GM21515 (cell line): Measurements from ENCODE around the gene PDGFD.
"Not testable (repeated sequence)": the region's sequence is repeated elsewhere in the genome, so short reads cannot be mapped to it uniquely, and the experiment has no call there.

Source experiments
- ATAC-seq: cut with Tn5 transposase; IDR thresholded peaks from one replicate; pipeline ENCODE4 v1.9.1; 2021; ENCODE audit not compliant: unreplicated experiment

PDGFD gene

GRCh38 chr11:104057908-104058307 is 106.0 kb downstream of the PDGFD start:
- no peak for ATAC-seq

GRCh38 chr11:104055596-104055995 is 108.4 kb downstream of the PDGFD start:
- no peak for ATAC-seq

- ATAC-seq: no peak
Measured at GRCh38 chr11:104054911-104055529, 108.9 kb downstream of the PDGFD start.

DNA sequence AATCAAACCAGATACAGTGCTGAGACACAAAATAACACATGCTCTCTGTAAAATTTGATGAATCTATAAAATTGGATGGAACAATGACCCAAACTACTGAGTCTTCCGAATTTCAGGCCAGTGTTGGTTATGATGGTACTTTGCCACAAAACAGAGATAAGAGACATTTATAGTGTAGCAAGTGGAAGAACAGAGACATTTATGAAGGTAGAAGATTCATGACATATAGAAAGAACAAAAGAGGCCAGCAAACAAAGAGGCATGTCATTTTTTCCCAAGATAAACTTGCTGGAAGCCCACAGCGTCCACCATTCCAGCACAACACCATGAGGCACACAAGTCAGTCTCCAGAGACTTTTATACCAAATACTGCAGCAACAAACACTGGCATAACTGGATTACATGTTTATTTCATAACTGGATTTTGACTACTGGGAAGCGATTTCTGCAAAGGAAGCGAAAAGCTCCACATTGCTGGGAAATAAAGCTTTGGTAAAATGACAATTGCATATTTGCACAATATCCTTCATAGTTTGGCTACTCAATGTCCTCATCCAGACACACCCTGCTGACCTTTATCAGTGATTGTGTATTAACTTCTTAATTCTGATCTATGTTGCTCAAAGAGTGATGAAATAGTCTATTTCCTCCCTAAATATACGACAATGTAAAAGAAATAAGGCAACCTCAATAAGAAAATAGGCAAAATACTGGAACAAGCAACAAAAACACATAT is 110.0 kb downstream of the PDGFD start:
- no peak for ATAC-seq

DNA sequence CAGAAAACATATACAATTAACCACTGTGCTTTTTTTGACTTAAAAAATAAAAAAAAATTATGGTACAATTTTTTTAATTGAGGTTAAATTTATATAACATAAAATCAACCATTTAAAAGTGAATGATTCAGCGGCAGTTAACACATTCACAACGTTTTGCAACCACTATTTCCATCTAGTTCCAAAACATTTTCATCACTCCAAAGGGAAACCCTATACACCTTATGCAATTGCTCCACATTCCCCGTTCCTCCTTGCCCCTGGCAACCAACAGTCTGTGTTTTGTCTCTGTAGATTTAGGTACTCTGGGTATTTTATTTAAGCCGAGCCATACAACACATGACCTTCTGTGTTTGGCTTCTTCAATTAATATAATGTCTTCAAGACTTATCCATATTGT is 112.2 kb downstream of the PDGFD start:
- no peak for ATAC-seq

DNA sequence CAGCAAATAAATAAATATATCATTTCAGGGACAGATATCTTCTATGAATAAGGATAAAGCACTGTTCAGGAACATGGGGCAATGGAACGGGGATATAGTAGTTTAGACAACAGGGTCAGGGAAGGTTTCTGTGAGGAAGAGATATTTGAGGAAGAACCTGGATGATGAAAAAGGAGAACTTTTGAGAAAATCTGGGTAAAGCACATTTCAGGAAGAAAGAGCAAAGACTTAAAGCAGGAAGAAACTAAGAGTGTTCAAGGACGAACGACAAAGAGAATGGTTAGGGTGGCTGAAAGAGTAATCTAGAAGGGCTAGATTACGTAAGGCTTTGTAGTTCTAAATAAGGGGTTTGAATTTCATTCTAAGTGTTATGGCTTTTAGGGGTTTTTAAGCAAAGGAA is 114.8 kb downstream of the PDGFD start:
- ATAC-seq: no peak

GRCh38 chr11:104046858-104047257 is 117.1 kb downstream of the PDGFD start:
- not testable (repeated sequence) for ATAC-seq

- ATAC-seq: no peak
Measured at GRCh38 chr11:104046331-104046730, 117.6 kb downstream of the PDGFD start.

DNA sequence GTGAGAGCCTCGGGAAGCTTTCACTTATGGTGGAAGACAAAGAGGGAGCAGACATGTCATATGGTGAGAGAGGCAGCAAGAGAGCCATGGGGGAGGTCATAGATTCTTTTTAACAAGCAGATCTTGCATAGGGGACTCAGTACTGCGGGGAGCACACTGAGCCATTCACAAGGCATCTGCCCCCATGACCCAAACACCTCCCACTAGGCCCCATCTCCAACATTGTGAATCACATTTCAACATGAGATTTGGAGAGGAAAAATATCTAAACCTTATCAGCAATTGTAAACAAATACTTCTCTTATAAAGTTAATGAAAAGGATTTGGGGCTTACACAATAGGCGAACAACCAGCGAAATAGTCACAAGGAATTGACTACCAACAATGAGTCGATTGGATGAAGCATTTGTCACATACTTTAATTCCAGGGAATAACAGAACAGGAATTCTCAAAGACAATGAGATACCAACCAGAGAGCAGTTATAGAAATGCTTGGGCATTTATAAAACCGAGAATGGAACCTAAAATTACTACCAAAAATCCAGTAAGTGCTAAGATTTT is 120.2 kb downstream of the PDGFD start:
- ATAC-seq: no peak

- ATAC-seq: no peak
Measured at GRCh38 chr11:104043142-104043541, 120.8 kb downstream of the PDGFD start.

- no peak for ATAC-seq
Measured at GRCh38 chr11:104041792-104042191, 122.2 kb downstream of the PDGFD start.

DNA sequence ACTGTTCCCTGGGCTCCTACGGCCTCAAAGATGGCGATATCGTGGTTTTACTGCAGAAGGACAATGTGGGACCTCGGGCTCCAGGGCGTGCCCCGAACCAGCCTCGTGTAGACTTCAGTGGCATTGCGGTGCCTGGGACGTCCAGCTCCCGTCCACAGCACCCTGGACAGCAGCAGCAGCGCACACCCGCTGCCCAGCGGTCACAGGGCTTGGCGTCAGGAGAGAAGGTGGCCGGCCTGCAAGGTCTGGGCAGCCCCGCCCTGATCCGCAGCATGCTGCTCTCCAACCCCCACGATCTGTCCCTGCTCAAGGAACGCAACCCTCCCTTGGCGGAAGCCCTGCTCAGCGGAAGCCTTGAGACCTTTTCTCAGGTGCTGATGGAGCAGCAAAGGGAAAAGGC is 127.0 kb downstream of the PDGFD start:
- no peak for ATAC-seq

GRCh38 chr11:104036588-104036987 is 127.4 kb downstream of the PDGFD start, which contains the start of gene DDI1:
Gene DDI1 (plus strand): TSS chr11:104036640. CDS start chr11:104036823, 183 bp downstream.
- ATAC-seq: no peak

- ATAC-seq: no peak
Measured at GRCh38 chr11:104033561-104033960, 130.4 kb downstream of the PDGFD start.

DNA sequence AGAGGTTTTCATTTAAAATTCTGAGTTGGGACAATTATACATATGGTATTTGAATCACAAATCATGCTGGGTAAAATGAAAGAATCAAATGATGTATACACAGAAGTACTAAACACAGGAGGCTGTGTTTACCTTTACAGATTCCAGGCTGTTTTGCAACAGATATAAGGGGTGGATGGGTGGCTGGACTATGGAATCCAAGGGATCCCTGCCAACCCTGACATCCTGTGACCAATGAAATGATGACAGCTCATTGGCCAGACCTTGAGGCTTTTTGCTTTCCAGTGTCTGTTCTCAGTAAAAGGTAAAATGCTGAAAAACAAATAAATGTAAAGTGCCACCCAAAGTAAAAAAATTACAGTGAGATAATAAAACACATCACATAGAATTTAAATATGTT is 130.8 kb downstream of the PDGFD start:
- no peak for ATAC-seq

GRCh38 chr11:104028476-104029263 is 135.3 kb downstream of the PDGFD start:
- ATAC-seq: no peak

GRCh38 chr11:104024572-104024971 is 139.4 kb downstream of the PDGFD start:
- no peak for ATAC-seq

DNA sequence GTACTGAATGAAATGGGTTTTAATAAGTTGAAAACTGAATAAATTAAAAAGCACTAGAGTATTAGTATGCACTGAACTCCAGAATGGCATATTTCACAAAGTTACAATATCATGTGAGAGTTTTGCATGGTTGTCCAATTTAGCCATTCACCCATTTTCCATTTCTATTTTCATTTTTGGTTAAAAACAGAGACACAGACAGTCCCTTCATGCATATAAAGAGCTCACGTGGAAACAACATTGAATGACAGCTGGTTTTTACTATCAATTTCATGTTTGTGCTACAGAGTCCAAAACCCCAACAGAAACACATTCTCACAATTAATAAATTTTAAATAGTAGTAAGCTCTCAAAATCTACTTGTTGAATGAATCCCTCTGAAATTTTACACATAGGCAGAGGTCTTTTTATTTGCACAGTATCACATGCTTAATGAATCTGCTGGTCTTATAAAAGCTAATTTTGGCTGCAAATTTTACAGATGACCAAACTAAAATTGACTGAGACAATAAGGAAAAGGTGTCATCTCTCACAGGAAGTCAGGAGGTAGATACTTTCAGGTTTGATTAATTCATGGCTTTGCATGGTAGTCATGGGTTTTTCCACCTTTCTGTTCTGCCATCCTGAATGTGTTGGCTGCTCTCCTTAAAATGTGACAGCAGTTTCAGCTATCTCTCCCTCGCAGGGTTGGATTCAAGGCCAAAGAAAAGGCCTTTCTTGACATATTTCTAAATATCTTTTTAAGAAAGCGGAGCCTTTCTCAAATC is 148.1 kb downstream of the PDGFD start:
- peak; percentile 95 for ATAC-seq

GRCh38 chr11:104011044-104011443 is 152.9 kb downstream of the PDGFD start:
- no peak for ATAC-seq

DNA sequence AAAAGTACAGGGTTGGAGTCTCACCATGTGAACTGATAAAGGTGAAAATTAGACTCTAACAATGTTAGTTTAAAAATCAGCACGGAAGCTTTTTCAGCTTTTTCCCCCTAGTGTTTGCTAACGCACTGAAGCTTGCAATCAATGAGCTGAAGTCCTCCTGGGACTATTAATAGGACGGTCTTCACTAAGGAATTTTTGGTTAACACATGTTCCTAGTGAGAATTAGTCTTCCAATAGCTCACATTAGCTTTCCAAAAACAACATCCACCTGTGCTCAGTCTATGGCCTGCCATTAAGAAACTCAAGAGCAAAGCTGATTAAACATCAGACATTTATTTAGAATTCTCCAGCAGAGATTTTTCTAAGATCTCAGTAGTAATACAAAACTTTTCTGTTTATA is 154.2 kb downstream of the PDGFD start:
- ATAC-seq: no peak
